Inflammatory macrophage treated with lipopolysaccharide for 1 hour (primary cell): ENCODE results near the gene LILRA2.
A peak's percentile ranks its signal among the peaks of the same experiment; 100 is the strongest.

Source experiments
- DNase-seq, 2 donors: peaks; one replicate each; pipeline ENCODE4 v3.0.0-alpha.2; 2020 to 2022

Gene LILRA2

DNA sequence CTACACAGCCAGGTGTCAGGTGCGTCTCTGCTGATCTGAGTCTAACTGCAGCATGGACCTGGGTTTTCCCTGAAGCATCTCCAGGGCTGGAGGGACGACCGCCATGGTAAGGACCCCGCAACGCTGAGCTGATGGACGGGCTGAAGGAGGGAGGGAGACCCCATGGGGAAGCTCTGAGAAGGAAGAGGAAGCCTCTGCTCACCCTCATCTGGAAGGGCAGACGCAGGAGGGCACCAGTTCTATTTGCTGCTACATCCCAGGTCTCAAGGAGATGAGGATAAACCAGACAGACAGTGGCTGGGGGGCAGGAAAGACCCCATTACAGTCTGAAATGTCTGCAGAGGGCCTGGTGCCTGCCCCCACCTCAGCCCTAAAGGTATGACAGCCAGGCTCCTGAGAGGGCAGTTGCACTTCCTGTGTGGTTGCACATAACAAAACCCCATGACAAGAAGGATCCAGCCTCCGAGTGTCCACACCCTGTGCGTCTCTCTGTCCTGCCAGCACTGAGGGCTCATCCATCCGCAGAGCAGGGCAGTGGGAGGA, at the start of gene LILRA2:
LILRA2 (plus strand) TSS at position 461 of the 543 bp plus-strand sequence. CDS start 89 bp downstream, outside the sequence.
- DNase-seq = peak; percentile 43 to 55

DNA sequence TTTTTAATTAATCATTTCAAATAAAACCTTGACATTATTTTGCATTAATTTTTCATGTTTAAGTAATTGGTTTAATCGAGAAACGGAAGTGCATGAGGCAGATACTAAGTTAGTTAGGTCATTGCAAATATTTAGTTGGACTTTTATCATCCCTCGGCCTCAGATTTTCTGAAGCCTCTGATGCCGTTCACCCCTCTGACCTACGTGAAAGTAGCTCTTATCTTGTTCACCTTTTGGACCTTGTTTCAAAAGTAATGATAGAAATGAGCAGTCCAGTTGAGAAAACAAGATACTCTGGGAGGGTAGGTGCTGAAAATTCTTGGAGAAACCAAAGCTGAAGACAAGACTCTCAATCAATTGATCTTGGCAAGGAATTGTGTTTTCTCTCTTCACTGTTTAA, 48.0 kb upstream of the LILRA2 start:
- no peak for DNase-seq

DNA sequence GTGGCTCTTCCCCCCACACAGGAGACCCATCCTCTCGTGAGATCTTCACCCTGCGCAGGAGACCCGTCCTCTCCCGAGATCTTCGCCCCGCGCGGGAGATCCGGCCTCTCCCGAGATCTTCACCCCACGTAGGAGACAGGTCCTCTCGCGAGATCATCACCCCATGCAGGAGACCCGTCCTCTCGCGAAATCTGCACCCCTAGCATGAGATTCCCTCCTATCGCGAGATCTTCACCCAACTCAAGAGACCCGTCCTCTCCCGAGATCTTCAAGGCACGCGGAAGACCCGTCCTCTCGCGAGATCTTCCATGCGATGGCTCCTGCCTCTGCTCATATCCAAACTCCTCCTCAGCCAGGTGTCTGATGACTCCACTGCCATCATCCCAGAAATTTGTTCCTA, 46.6 kb upstream of the LILRA2 start:
- DNase-seq = no peak

- no peak for DNase-seq
Observed at GRCh38 chr19:54530866-54531265, 42.7 kb upstream of the LILRA2 start.

DNA sequence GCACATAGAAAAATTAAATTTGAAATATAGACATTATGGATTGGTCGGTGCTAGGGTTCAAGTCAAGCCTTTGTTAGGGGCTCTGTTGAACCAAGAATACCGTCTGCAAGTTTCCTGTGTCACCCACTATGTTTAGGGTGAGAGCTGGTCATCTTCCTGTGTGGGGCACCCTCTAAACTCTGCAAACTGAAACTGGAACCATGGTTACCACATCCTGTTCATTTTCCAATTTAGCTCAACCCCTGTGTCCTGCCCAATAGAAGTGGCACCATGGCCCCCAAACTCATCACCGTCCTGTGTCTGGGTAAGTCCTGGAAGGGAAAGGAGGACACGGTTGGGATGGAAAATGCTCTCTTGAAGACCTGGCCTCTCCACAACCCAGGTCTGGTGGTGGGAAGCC, 41.1 kb upstream of the LILRA2 start:
- peak; percentile 21 to 30 for DNase-seq

DNA sequence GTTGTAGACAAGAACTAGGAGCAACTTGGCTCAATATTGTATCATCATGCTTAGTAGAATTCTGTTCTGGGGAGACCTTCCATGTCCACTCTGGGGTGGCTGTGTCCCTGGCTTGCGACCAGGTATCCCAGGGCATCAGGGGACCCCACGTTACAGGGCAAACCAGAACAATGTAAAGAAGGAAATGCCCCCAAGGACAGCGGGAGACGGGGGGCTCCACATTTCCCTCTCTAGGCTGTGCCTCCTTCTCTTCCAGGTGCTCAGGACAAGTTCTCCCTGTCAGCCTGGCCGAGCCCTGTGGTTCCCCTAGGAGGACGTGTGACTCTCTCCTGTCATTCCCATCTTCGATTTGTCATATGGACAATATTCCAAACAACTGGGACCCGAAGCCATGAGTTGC, 40.1 kb upstream of the LILRA2 start:
- no peak for DNase-seq

- no peak for DNase-seq
Observed at GRCh38 chr19:54534156-54534555, 39.4 kb upstream of the LILRA2 start.

DNA sequence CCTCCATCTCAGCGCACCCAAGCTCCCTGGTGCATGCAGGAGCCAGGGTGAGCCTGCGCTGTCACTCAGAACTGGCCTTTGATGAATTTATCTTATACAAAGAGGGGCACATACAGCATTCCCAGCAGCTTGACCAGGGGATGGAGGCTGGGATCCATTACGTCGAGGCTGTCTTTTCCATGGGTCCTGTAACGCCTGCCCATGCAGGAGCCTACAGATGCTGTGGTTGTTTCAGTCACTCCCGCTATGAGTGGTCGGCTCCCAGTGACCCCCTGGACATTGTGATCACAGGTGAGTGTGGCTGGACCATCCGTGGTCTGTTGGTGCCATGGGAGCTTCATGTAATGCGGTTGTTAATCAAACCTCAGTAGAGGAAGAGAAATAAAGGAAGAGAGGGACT, 38.0 kb upstream of the LILRA2 start:
- no peak for DNase-seq

- no peak for DNase-seq
Observed at GRCh38 chr19:54536956-54537355, 36.6 kb upstream of the LILRA2 start.

DNA sequence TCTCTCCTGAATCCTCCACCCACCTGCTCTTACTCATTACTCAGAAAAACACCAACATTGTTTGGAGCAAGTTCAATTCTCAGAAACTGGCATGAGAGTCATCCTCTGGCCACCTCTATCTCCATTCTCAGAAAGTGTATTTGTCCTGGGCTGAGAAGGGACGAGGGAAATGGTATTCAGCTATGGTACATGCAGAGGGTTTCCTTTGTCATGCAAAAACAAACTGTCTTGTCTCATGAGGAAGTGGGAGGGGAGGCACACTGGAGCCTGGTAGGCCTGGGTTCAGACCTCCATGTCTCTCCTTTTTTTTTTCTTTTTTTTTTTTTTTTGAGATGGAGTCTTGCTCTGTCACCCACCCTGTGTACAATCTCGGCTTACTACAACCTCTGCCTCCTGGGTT, 31.9 kb upstream of the LILRA2 start:
- DNase-seq = no peak

- DNase-seq = no peak
Observed at GRCh38 chr19:54548806-54549205, 24.8 kb upstream of the LILRA2 start.

DNA sequence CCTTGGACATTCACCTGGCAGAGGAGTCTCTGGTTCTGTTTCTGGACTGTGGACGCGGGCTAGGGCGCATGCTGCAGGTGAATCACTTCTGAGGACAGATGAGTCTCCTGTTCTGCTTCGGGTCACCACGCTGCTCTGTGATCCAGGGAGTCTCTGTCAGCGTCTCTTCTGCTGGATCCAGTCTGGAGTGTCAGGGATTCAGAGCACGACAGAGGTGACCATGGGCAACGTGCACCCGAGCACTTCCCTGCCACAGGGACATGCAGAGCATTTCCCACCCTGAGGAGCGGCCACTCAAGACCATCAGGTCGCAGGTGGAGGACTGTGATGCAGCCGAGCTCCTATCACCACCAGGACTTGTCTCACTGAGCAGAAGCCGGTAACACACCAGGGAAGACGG, 24.4 kb upstream of the LILRA2 start:
- no peak for DNase-seq

GRCh38 chr19:54551293-54551692, 22.3 kb upstream of the LILRA2 start:
- no peak for DNase-seq

- peak; percentile 22 to 25 for DNase-seq
Observed at GRCh38 chr19:54551950-54552912, 21.4 kb upstream of the LILRA2 start.

DNA sequence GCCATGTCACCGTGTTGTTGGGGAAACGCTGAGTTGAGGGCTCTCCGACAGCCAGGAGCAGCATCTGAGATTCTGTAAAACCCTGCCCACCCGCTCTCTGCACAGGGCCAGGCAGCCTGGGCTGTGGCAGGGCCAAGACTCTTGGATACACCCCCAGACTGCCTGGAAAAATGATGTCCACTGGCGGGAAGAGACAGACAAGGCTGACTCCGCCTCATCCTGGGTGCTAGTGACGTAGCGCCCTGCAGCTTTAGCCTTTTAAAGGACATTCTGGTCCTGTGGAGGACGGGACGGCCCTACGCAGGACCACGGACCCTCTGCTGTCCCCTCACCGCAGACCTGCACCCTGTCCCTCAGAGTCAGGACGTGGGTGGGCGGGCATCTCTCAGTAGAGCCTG, 20.7 kb upstream of the LILRA2 start:
- DNase-seq = no peak

GRCh38 chr19:54554006-54554405, 19.6 kb upstream of the LILRA2 start:
- DNase-seq = no peak

DNA sequence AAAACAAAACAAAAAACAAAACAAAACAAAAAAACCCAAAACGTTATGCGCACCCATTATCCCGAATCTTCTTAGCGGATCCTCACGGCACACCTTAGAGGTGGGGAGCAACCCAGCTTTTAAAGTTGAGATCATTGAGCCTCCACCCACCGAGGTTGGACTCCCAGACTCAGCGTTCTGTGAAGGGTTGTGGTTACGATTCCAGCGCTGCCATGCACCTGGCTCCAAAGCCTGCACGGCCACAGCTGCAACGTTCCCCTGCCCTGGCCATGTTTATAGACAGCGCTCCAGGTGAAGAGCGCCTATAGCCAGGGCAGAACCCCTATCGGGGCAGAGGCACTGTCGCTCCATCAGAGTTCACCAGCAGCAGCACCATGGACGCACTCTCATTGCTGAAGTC, 18.7 kb upstream of the LILRA2 start:
- DNase-seq = no peak

GRCh38 chr19:54556194-54556593, 17.4 kb upstream of the LILRA2 start:
- DNase-seq = no peak

DNA sequence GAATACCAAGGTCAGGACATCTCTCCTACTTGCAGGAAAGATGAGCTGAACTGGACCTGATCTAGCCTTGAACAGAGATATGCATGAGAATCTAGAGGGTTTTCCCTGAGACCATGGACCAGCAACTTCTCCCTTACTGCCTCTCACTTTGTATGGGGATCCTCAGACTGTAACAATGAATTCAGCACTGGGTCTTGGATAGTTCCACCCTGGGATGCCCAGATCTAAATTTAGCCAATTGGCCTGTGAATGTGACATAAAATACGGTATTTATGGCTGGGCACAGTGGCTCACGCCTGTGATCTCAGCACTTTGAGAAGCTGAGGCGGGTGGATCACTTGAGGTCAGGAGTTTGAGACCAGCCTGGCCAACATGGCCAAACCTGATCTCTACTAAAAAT, 15.3 kb upstream of the LILRA2 start:
- no peak for DNase-seq

DNA sequence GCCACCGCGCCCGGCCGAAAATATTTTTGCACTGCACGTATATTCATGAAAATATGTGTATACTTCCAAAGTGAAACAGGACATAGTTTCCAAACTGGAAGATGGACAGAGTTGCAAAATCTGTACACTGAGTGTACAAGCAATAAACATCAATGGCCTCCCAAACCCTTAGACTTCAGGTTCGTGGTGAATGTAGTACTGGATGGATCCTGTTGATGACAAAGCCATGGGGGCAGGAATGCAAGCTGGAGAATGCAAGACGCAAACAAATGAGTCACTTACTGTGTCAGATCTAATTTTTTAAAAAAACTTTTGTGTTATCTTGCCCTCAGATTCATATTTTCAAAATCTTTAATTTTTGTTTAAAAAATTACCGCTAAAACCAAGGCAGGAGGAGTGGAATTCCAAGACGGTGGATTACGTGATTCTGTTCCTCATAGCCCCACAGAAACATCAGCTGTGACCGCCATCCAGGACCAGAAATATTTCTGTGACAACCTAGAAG, 12.7 kb upstream of the LILRA2 start:
- no peak for DNase-seq

DNA sequence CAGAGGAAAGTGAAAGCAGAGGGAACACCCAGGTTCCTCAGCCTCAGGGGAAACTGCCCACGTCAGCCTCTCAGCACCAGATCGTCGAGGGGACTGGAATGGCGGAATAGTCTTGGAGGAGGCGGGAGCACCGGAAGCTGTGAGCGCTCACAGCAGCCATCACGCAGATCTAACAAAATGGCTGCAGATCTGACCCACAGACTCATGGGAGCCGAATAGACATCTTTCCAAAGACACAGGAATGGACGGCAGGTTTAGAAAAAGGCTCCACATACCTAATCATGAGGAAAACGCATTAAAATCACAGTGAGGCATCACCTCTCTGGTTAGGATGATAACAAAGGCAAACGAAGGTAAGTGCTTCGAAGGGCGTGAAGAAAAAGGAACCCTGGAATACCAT, 11.8 kb upstream of the LILRA2 start:
- DNase-seq = no peak

GRCh38 chr19:54563206-54563605, 10.4 kb upstream of the LILRA2 start:
- peak; percentile 32 to 64 for DNase-seq

GRCh38 chr19:54570316-54570715, 3.3 kb upstream of the LILRA2 start:
- DNase-seq = no peak
